Right atrium auricular region (tissue), 2 donors: ENCODE results near the gene HCLS1. TPM values are rescaled to one million over a fixed set of nuclear protein-coding genes. Genes with fewer than 3 reads are reported as not detected.
"Not testable (repeated sequence)": the region's sequence is repeated elsewhere in the genome, so short reads cannot be mapped to it uniquely, and the experiment has no call there.

Experiments
- DNase-seq: peaks from one replicate; pipeline ENCODE4 v3.0.0-alpha.2; 2019; ENCODE audit warnings: low spot score
- H3K27ac ChIP-seq, 2 donors: fragments of 200-600 bp; sonication (generic); 1 replicate in 1 of 2; 2 replicates in 1 of 2; pipeline ENCODE4 v1.5.1; 2016 to 2019
- H3K27me3 ChIP-seq, 2 donors: fragments of 200-600 bp; sonication (generic); one replicate each; pipeline versions ENCODE4 v1.5.1 to v1.6.0; 2017 to 2019
- H3K36me3 ChIP-seq: fragments of 200-600 bp; sonication (generic); one replicate; pipeline ENCODE4 v1.5.1; 2016
- H3K4me1 ChIP-seq, 2 donors: fragments of 200-600 bp; sonication (generic); one replicate each; pipeline versions ENCODE4 v1.5.1 to v1.6.0; 2017 to 2019
- H3K4me3 ChIP-seq, 2 donors: fragments of 200-600 bp; sonication (generic); 1 replicate in 1 of 2; 2 replicates in 1 of 2; pipeline ENCODE4 v1.5.1; 2017 to 2019; ENCODE audit warnings: mild to moderate bottlenecking in 1 of 2, moderate library complexity in 1 of 2
- H3K9me3 ChIP-seq, 2 donors: fragments of 200-600 bp; sonication (generic); one replicate each; pipeline ENCODE4 v1.5.1; 2019
- CTCF ChIP-seq, 2 donors: fragments of 200-600 bp; sonication (generic); IDR thresholded peaks; one replicate each; pipeline ENCODE4 v1.5.1; 2019; ENCODE audit warnings: antibody characterized with exemption in 2 of 2
- total RNA-seq, 2 donors: library from RNA; depleted of rRNA; stranded (reverse); fragments of >200 nt; gene quantifications; one replicate each; pipeline ENCODE4 v1.1.0, GENCODE V29; 2016

HCLS1 gene
- total RNA-seq, 2 donors from 2014 or later = 9.6 to 26.1 TPM

DNA sequence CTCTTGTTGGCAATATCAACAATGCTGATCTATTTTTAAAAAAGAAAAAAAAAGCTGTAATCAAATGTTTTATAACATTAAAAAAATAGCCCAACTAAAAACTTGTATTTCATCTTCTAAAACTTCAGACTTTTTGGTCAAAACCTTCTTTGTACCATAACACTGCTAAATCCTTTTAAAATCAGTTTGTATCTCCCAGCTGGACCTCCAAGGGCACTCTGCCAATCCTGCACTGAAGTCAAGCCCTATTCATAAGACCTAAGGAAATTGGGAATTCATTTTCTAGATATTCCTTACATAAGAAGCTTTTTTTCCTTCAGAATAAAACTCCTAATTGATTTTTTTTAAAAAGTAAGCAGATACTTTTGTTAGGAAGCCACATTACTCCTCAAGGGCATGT, 38.2 kb upstream of the HCLS1 start:
- TF ChIP-seq CTCF (IDR thresholded peaks at IDR 0.05) = no peak
- no peaks in the 10 kb centered on the region for H3K27me3 ChIP-seq
- H3K36me3 ChIP-seq = peaks cover 37% of the 10 kb centered on the region
- no peaks in the 10 kb centered on the region for H3K9me3 ChIP-seq
- DNase-seq = no peak
- H3K4me1 ChIP-seq = peaks cover 0 to 31% of the 10 kb centered on the region in 2 donors
- peak overlapping the region in 1 of 2 donors; percentile 15 for H3K27ac ChIP-seq
- H3K4me3 ChIP-seq = no peak overlapping the region

GRCh38 chr3:121698476-121698875, 37.8 kb upstream of the HCLS1 start:
- Histone ChIP-seq H3K27ac (peak overlapping the region in 1 of 2 donors; percentile 18), H3K27me3 (no peaks in the 10 kb centered on the region), H3K4me1 (peaks cover 0 to 31% of the 10 kb centered on the region in 2 donors), H3K36me3 (peaks cover 40% of the 10 kb centered on the region), H3K4me3 (no peak overlapping the region), H3K9me3 (no peaks in the 10 kb centered on the region)
- no peak for TF ChIP-seq CTCF (IDR thresholded peaks at IDR 0.05)
- no peak for DNase-seq

DNA sequence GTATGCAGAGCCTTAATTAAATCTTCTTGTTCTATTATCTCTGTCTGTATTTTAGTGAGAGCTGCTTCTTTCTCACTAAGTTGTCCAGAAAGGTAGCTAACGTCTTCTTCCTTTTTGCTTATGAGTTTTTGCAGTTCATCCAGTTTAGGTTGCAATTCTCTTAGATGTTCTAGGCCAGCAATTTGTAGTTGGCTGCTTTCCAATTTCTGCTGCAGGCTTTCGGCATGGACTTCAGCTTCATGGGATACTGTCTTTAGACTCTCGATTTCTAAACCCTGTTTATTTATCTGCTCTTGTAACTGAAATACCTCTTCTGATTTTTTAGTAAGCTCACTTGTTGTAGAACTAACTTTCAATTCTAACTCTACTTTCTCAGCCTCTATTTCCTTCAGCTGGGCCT, 35.5 kb upstream of the HCLS1 start:
- Histone ChIP-seq H3K4me3 (no peak overlapping the region), H3K27me3 (no peaks in the 10 kb centered on the region), H3K27ac (no peak overlapping the region), H3K9me3 (no peaks in the 10 kb centered on the region), H3K4me1 (peaks cover 0 to 33% of the 10 kb centered on the region in 2 donors), H3K36me3 (peaks cover 36% of the 10 kb centered on the region)
- no peak for DNase-seq
- no peak for TF ChIP-seq CTCF (IDR thresholded peaks at IDR 0.05)

DNA sequence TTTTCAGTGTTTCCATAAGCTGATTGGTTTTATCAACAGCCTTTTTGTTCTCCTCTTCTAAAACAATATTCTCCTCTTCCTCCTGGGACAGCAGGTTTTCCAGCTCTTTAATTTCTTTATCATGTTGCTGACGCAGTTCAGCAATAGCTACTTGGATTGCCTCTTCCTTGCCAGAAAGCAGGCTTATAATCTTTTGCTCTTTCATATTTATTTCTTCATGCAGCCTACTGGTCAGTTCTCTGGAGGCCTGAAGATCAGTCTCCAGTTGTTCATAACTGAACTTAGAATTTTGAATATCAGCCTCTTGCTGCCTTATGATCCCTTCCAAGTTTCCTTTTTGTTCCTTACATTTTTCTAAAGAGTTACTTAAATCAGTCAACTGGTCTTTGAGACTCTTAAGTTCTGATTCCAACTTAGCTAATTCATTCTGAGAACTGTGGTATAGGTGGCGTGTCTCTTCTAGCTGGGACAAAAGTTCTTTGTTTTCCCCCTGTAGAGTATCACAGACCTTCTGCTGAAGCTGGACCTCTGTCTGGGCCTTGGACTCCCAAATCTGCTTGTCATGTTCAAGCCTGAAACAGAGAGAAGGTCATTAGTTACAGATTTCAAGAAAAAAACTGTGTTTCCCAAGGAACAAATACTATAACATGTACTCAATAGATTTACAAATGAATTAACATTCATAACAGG, 31.5 kb upstream of the HCLS1 start:
- Histone ChIP-seq H3K4me1 (peaks cover 0 to 23% of the 10 kb centered on the region in 2 donors), H3K27me3 (no peaks in the 10 kb centered on the region), H3K9me3 (no peaks in the 10 kb centered on the region), H3K36me3 (peaks cover 42% of the 10 kb centered on the region), H3K27ac (peak overlapping the region in 1 of 2 donors; percentile 6), H3K4me3 (no peak overlapping the region)
- no peak for DNase-seq
- no peak for TF ChIP-seq CTCF (IDR thresholded peaks at IDR 0.05)

GRCh38 chr3:121690777-121691405, 30.2 kb upstream of the HCLS1 start:
- H3K27ac ChIP-seq = no peak overlapping the region
- H3K27me3 ChIP-seq = no peaks in the 10 kb centered on the region
- DNase-seq = no peak
- H3K36me3 ChIP-seq = peaks cover 42% of the 10 kb centered on the region
- peaks cover 0 to 11% of the 10 kb centered on the region in 2 donors for H3K4me1 ChIP-seq
- no peak overlapping the region for H3K4me3 ChIP-seq
- no peaks in the 10 kb centered on the region for H3K9me3 ChIP-seq
- TF ChIP-seq CTCF (IDR thresholded peaks at IDR 0.05) = no peak

DNA sequence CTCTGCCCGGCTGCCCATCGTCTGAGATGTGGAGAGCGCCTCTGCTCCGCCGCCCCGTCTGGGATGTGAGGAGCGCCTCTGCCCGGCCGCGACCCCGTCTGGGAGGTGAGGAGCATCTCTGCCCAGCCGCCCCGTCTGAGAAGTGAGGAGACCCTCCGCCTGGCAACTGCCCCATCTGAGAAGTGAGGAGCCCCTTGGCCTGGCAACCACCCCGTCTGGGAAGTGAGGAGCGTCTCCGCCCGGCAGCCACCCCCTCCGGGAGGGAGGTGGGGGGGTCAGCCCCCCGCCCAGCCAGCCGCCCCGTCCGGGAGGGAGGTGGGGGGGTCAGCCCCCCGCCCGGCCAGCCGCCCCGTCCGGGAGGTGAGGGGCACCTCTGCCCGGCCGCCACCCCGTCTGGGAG, 28.0 kb upstream of the HCLS1 start:
- H3K4me1 ChIP-seq, H3K27me3 ChIP-seq, H3K9me3 ChIP-seq, H3K4me3 ChIP-seq, DNase-seq, H3K27ac ChIP-seq: not testable (repeated sequence)
- H3K36me3 ChIP-seq = peaks cover 37% of the 10 kb centered on the region
